Stimulated activated CD4-positive, alpha-beta T cell treated with anti-CD3 and anti-CD28 coated beads, Interleukin-2, amount 100 ng/mL, for 24 hours (primary cell): ENCODE measurements around the gene STK32B.

Source experiments
- DNase-seq, 2 donors: peaks; one replicate each; pipeline ENCODE4 v3.0.0-alpha.2; 2020

The STK32B gene

GRCh38 chr4:5366421-5366820 is 315.1 kb downstream of the STK32B start:
- no peak for DNase-seq

DNA sequence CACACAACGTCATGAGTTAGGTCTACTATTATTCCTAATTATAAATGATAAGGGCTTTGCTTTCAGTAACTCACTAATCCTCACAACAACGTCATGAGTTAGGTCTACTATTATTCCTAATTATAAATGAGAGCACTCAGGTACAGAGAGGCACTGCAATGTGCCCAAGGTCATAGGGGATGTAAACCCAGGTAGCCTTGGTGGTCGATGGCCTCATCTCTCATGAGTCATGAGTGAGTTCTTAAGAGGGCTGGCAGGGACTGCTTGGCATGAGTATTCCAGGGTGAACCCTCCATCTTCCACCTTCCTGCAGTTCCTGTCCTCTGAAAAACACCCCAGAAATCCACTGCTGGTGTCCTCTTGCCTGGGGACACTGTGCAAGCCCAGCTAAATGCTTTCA is 317.1 kb downstream of the STK32B start:
- no peak for DNase-seq

DNA sequence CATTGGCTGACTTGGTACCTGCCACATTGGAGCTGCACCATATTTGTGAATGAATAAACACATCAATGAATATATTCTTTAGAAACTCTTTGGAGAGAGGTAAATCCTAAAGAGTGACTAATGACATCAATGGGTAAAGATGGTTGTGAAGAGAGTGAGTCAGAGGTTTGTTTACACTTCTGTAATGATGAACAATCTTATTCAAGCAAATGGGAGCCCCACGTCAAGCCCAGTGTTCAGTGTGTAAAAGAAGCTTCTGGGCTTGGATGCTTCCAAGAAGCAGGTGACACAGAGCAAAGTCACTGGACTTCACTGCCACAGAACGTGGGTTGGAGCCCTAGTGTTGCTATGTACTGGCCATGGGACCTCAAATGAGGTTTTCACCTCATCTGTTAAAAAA is 319.0 kb downstream of the STK32B start:
- no peak for DNase-seq

- no peak for DNase-seq
Measured at GRCh38 chr4:5371415-5372190, 320.3 kb downstream of the STK32B start.

DNA sequence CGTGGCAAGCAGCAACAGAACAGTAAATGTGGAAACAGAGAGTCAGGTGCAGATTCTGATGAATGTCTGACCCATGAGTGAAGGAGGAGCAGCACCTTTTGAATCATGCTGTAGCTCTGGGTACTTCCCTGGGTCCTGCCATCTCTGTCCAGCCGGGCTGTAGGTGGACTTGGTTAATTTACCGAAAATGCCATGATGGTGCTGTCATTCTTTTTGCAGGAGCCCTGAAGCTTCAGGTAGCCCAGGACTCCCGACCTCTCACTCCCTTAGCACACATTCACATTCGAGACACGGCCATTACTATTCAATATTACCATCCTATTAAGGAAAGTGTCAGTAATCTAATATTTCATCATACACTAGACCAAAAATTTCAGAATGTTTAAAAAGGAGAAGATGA is 320.9 kb downstream of the STK32B start:
- DNase-seq: no peak

- DNase-seq: no peak
Measured at GRCh38 chr4:5373327-5373726, 322.0 kb downstream of the STK32B start.

- no peak for DNase-seq
Measured at GRCh38 chr4:5374592-5374991, 323.3 kb downstream of the STK32B start.

GRCh38 chr4:5374994-5375393 is 323.7 kb downstream of the STK32B start:
- DNase-seq: no peak

DNA sequence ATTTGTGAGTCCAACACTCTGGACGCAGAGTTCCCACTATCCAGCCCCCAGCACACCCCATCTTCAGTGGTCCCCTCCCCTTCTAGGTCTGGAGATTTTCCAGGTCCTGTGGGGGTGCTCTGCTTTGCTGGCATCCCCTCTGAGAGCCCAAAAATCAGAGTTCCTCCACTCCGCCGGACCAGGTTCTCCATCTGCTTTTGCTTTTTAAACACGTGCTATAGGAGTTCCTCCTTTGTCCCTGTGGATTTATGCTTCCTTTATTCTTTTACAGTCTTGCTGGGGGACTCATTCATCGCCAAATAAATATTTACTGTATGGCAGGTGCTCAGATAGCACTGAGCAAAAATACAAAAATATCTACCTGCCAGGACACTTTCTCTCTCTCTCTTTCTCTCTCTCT is 324.7 kb downstream of the STK32B start:
- DNase-seq: no peak

DNA sequence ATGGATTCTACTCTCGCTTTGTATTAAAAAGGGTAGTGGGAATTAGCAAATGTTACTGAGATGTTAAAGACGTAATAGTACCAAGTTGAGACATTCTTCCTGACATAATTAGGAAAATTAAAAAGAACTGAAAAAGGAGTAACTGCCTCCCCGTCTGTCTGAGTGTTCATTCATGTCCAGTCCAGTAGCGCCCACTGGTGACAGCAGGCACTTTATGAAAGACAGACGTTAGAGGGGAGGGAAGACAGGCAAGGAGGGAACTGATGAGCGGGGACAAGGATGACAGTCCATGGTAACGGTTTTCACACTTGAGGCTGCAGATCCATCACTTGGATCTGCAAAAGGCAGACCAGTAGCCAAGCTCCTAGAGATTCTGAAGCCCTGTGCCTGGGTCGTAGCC is 326.7 kb downstream of the STK32B start:
- DNase-seq: no peak

GRCh38 chr4:5379895-5380294 is 328.6 kb downstream of the STK32B start:
- no peak for DNase-seq

GRCh38 chr4:5381961-5382441 is 330.7 kb downstream of the STK32B start:
- no peak for DNase-seq

DNA sequence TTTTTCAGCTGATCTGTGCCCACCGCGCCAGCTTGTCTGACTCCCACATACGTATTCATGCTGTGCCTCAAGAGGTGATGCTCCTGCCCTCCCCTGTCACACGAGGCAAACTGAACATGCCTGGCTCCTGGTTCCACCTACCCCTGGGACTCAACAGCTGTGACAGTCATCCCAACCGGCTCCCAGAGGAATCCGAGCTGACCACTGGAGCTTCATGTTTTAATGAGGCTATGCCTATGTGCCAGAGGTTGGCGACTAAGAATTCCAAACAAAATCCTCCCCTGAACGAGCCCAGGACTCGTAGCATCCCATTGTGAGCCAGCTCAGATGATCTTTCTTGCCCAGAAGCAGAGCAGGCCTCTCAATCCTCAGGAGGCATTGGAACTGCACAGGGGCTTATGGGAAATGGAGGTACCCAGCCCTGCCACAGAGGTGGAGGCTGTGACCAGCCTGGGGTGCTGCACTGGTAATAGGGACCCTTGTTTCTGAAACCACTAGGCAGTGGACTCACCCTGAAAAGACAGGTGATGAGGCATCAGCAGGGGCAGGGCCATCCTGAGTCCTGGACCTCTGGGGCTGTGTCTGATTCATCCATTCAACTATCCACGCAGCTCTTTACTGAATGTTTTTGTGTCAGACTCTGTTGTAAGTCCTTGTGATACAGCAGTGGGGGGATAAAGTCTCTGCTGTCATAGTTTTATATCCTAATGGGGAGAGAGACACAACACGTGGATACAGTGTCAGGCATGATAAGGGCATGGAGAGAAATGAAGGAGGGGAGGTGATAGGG is 332.1 kb downstream of the STK32B start:
- DNase-seq: no peak

- DNase-seq: no peak
Measured at GRCh38 chr4:5385741-5386311, 334.5 kb downstream of the STK32B start.

DNA sequence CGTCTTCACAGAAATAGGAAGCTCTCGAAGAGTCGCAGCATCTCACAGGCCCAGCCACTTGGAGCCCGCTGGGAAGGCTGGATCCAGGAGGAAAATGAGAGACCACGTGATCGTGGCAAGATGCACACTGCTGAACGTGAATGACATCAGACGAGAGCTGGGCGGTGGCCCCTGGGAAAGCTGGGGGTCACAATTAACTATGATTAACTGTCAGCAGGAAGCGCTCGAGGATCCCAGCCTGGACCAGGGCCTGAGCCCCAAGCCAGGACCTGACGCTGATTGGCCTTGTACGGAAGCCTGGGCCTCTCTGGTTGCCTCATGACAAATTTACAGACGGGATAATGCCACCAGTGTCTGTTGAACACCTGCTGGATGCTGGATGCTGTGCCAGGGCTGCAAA is 335.6 kb downstream of the STK32B start:
- DNase-seq: no peak

DNA sequence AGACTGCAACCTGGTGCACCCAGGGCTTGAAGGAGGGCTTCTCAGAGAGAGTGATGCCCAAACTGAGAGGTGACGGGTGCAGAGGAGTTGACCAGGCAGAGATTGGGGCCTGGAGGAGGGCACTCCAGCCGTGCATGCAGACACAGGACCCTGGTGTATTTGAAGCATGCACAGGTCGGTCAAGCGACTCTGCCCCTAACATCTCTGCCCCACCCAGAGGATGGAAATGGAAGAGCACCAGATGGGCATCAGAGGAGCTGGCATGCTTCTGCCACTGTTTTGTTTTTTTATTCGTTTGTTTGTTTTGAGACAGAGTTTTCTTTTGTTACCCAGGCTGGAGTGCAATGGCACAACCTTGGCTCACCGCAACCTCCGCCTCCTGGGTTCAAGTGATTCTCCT is 336.2 kb downstream of the STK32B start:
- no peak for DNase-seq

GRCh38 chr4:5389756-5390310 is 338.6 kb downstream of the STK32B start:
- DNase-seq: no peak

GRCh38 chr4:5391492-5391891 is 340.2 kb downstream of the STK32B start:
- DNase-seq: no peak

DNA sequence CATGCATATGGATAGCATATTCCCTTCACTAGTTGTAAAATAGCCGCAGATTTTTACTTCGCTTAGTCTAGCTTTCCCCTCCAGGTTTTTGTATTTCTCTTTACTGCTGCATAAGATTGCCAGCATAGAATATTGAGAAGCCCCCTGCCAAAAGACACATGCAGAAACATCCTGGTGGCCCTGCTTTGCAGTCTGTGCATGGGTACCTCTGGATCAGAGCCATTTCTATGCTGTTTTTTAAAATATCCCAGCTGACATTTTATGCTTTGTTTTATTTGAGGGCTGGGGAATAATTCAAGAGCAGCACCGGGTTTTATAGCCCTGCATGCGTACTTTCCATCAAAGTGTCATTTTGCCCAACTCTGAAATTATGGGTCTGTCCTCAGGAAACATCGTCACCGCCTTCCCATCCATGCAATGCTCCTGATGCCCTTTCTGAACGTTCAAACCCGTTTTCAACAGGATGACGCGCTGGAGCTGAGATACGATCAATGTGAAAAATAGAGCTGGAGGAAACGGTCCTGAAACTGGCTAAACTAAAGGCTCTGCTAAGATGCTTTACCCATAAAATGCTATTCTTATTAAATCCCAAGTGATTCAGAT is 342.7 kb downstream of the STK32B start:
- DNase-seq: no peak

GRCh38 chr4:5395781-5396180 is 344.5 kb downstream of the STK32B start:
- DNase-seq: no peak

DNA sequence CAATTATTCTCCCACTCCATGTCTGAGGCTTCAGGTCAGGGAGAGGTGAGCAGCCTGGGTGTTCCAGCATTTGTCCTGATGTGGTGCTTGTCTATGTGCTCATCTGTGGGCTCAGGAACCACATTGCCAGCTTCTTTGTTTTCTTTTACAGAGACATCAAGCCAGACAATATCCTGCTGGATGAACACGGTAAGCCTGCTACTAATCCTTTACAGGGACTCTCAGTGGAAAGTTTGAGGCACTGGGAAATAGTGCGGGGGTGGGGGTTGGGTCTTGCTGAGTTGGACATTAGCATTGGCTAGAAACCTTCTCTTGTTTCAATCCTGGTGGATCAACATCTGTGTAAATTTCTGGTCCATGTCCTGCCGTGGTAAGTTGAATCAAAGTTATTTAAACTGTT is 346.8 kb downstream of the STK32B start:
- DNase-seq: no peak

DNA sequence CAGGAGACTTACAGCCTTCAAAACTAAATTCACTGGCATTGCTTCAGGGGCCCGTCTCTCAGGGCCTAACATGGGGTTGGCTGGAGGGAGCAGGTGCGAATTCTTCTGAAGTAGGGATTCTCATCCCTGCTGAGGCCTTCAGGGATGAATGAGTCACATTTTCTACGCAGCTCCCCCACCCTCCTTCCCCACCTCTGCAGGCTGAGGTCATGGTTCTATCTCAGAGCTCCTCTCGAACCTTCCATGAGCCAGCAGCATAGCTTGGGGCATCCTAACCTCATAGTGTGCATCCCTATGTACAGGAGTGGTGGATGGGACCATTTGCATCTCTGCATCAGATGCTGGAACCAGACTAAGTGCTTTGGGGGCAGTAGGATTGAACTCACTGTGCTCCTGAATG is 347.8 kb downstream of the STK32B start:
- no peak for DNase-seq

GRCh38 chr4:5399790-5400421 is 348.6 kb downstream of the STK32B start:
- no peak for DNase-seq
